ENCODE results near the gene PCBP3.

The PCBP3 gene

DNA sequence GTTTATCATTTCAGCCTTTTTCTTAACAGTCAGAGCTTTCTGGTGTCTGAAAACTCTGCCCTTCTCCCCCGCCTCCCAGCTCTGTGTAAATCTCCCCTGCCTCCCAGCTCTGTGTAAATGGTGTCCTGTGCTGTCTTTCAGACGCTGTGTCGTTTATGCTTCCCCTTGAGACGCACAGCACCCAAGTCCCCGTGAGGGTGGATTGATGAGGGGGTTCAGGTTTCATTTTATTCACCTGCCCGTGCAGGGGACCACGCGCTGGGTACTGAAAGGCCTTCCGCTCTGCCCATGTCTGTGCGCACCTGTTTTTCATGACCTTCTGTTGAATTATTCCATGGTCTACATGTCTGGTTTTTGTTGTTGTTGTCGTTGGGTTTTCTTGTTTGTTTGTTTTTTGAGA is 229.9 kb downstream of the PCBP3 start:
- no peak overlapping the region for H3K4me3 ChIP-seq (ENCODE audit: low read depth, low read length)
- TF ChIP-seq POLR2A (IDR thresholded peaks at IDR 0.05; ENCODE audit: extremely low read depth, insufficient read length), result no peak
- no peak for DNase-seq (ENCODE audit: low read depth)

DNA sequence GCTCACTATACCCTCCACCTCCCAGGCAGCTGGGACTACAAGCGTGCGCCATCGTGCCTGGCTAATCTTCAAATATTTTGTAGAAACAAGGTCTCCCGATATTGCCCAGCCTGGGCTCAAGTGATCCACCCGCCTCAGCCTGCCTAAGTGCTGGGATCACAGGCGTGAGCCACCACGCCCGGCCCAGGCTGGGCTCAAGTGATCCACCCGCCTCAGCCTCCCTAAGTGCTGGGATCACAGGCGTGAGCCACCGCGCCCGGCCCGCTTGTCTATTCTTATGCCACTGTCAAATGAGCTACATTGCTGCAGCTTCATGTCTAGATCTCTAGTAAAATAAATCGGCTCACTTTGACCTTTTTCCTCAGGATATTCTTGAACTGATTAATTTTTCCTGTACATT is 230.3 kb downstream of the PCBP3 start:
- TF ChIP-seq POLR2A (IDR thresholded peaks at IDR 0.05; ENCODE audit: extremely low read depth, insufficient read length) (no peak), MYC (IDR thresholded peaks at IDR 0.05; ENCODE audit: low read depth, low read length) (no peak)
- TF ChIP-seq, protein P1, sequence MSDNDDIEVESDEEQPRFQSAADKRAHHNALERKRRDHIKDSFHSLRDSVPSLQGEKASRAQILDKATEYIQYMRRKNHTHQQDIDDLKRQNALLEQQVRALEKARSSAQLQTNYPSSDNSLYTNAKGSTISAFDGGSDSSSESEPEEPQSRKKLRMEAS (IDR thresholded peaks at IDR 0.05; ENCODE audit: low read depth, low read length), result no peak
- TF ChIP-seq, protein P2, sequence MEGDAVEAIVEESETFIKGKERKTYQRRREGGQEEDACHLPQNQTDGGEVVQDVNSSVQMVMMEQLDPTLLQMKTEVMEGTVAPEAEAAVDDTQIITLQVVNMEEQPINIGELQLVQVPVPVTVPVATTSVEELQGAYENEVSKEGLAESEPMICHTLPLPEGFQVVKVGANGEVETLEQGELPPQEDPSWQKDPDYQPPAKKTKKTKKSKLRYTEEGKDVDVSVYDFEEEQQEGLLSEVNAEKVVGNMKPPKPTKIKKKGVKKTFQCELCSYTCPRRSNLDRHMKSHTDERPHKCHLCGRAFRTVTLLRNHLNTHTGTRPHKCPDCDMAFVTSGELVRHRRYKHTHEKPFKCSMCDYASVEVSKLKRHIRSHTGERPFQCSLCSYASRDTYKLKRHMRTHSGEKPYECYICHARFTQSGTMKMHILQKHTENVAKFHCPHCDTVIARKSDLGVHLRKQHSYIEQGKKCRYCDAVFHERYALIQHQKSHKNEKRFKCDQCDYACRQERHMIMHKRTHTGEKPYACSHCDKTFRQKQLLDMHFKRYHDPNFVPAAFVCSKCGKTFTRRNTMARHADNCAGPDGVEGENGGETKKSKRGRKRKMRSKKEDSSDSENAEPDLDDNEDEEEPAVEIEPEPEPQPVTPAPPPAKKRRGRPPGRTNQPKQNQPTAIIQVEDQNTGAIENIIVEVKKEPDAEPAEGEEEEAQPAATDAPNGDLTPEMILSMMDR (IDR thresholded peaks at IDR 0.05; ENCODE audit: low read depth, low read length), result no peak
- DNase-seq (ENCODE audit: low read depth), result no peak
- H3K4me3 ChIP-seq (ENCODE audit: low read depth, low read length), result no peak overlapping the region

DNA sequence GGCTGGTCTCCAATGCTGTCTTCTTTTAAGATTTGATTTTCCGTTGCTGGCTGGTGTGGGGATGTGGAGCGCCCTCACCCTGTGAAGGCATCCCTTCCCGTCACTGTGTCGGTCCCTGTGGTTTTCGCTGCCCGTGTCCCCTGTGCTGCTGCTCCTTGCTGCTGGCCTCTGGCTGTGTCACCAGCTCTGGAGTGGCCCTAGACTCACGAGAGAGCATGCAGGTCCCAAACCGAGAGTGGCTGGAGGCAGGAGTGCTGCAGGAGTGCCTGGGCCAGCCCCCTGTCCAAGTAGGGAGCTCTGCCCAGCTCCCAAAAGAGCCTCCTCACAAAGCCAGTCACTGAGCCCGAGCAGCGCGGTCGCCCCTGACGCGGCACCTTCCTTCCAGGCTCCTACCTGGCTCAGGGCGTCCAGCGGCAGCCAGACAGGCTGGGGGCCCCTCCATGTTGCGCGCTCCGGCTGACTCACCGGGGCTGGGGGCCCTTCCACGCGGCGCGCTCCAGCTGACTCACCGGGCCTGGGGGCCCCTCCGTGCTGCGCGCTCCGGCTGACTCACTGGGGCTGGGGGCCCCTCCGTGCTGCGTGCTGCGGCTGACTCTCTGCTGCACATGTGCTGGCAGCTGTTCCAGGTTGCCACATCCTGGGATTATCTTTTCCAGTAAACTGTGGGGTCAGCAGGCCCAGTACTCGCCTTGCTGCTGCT is 231.3 kb downstream of the PCBP3 start:
- DNase-seq (ENCODE audit: low read depth), result peak; percentile 94
- TF ChIP-seq, protein P2 (IDR thresholded peaks at IDR 0.05; ENCODE audit: low read depth, low read length), result no peak
- peak; percentile 93 for TF ChIP-seq MYC (IDR thresholded peaks at IDR 0.05; ENCODE audit: low read depth, low read length)
- TF ChIP-seq, protein P1 (IDR thresholded peaks at IDR 0.05; ENCODE audit: low read depth, low read length), result peak; percentile 89
- peak overlapping the region; percentile 22 for H3K4me3 ChIP-seq (ENCODE audit: low read depth, low read length)

DNA sequence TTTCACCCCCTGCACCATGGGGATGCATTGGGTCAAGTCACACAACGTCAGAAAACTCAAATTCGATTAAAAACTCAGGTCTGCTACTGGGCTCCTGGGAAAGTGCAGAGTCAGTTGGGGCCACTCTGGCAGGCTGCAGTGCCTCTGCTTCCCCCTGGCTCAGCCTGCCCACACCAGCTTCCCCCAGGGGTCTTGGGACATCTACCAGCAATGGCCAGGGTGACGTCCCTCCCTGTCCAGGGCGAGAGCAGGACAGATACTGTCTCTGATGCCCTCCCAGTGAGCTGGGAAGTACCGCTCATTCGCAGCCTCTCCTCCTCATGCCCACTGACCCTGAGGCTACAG is 231.9 kb downstream of the PCBP3 start:
- no peak overlapping the region for H3K4me3 ChIP-seq (ENCODE audit: low read depth, low read length)
- no peak for DNase-seq (ENCODE audit: low read depth)
- TF ChIP-seq, protein P2 (IDR thresholded peaks at IDR 0.05; ENCODE audit: low read depth, low read length), result no peak
- TF ChIP-seq, protein P1 (IDR thresholded peaks at IDR 0.05; ENCODE audit: low read depth, low read length), result no peak
- TF ChIP-seq MYC (IDR thresholded peaks at IDR 0.05; ENCODE audit: low read depth, low read length) (no peak), POLR2A (IDR thresholded peaks at IDR 0.05; ENCODE audit: extremely low read depth, insufficient read length) (no peak)

DNA sequence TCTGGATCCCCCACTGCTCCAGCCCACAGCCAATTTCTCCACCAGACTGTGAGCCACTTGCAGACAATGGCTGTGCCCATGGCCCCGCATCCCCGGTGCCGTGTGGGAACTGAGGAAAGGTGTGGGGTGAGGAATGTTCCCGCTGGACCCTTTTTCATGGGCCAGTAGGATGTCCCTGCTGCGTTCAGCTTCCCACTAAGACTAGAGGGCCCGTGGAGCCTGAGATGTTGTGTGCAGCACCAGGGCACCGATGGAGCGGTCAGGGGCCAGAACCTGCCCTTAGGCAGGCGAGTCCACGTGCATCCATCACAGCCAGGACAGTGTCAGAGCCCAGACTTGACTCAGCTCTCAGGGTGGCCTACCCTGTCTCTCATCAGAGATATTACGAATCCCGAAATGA is 232.4 kb downstream of the PCBP3 start:
- H3K4me3 ChIP-seq (ENCODE audit: low read depth, low read length), result no peak overlapping the region
- no peak for TF ChIP-seq POLR2A (IDR thresholded peaks at IDR 0.05; ENCODE audit: extremely low read depth, insufficient read length)
- no peak for TF ChIP-seq MYC (IDR thresholded peaks at IDR 0.05; ENCODE audit: low read depth, low read length)
- TF ChIP-seq, protein P1 (IDR thresholded peaks at IDR 0.05; ENCODE audit: low read depth, low read length), result no peak
- TF ChIP-seq, protein P2 (IDR thresholded peaks at IDR 0.05; ENCODE audit: low read depth, low read length), result no peak
- DNase-seq (ENCODE audit: low read depth), result no peak

DNA sequence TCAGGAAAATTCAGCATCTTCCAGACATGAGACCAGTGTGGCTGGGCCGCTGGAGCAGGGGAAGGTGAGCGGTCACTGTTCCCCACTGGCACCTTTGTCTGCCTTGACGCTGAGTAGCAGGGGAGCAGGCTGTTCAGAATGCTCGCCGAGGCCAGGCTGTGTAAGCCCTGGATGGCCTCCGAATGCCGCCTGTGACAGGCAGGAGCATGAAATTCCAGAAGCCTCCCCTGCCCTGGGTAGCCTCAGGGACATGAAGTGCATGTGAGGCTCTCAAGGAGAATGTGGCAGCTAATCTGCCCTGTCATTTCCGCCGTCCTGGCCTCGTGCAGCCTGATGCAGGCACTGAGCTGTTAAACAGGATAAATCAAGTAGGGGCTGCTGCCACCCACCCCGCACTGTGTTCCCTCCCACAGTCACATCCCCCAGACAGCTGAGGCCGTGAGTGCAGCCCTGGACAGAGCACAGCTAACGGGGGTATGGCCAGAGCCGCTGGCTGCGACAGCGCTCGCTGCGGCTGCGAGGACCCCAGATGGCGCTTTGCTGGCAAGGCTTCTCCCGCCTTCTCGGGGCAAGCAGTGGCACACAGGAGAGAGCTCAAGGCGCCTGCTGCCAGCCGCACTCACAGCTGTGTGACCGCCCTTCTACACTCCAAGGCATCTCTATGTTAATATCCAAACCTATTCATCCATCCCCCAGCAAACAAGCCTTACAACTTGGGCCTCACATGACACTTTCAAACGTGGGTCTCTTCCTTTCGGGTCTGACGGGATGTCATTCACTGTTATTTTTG is 233.1 kb downstream of the PCBP3 start:
- H3K4me3 ChIP-seq (ENCODE audit: low read depth, low read length), result no peak overlapping the region
- TF ChIP-seq, protein P2 (IDR thresholded peaks at IDR 0.05; ENCODE audit: low read depth, low read length), result no peak
- TF ChIP-seq, protein P1 (IDR thresholded peaks at IDR 0.05; ENCODE audit: low read depth, low read length), result no peak
- TF ChIP-seq POLR2A (IDR thresholded peaks at IDR 0.05; ENCODE audit: extremely low read depth, insufficient read length), result no peak
- no peak for TF ChIP-seq MYC (IDR thresholded peaks at IDR 0.05; ENCODE audit: low read depth, low read length)
- DNase-seq (ENCODE audit: low read depth), result no peak
